Sigmoid colon (tissue), 4 donors: Measurements from ENCODE around the gene DUXA.

Source experiments
- POLR2A ChIP-seq, 2 donors: fragments of 450-650 bp; IDR thresholded peaks; one replicate each; pipeline ENCODE4 v1.6.1; 2016; ENCODE audit warnings: antibody characterized with exemption in 2 of 2, mild to moderate bottlenecking in 2 of 2, moderate library complexity in 2 of 2
- POLR2AphosphoS5 ChIP-seq, 4 donors: sonication (generic); formaldehyde crosslinking; IDR thresholded peaks; one replicate each; pipeline ENCODE4 v1.6.1; 2017; ENCODE audit warnings: antibody characterized with exemption in 4 of 4
- TF ChIP-seq, protein P1 (sequence below), 4 experiments: fragments of 450-650 bp in 3 of 4; fragments of 200-600 bp in 1 of 4; IDR thresholded peaks; one replicate each; pipeline ENCODE4 v1.5.1; 2016 to 2019; ENCODE audit warnings: antibody characterized with exemption in 4 of 4, mild to moderate bottlenecking in 3 of 4, moderate library complexity in 2 of 4

DNA sequence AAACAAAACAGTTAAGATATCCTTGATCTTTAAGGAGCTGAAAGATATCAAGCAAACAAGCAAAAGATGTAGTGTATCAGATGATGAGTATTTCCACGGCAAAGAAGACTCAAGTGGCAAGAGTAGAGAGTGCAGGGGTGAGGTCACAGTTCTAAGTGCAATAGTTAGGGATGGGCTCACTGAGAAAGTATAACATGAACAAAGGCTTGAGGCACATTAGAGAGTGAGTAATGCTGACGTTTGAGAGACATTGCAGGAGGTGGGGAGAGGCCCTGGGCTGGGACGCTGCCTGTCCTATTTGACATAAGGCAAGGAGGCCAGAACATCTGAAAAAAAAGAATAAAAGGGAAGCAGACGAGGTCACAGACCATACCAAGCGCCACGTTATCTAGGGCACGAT is 1.4 kb downstream of the DUXA start:
- TF ChIP-seq, protein P1, sequence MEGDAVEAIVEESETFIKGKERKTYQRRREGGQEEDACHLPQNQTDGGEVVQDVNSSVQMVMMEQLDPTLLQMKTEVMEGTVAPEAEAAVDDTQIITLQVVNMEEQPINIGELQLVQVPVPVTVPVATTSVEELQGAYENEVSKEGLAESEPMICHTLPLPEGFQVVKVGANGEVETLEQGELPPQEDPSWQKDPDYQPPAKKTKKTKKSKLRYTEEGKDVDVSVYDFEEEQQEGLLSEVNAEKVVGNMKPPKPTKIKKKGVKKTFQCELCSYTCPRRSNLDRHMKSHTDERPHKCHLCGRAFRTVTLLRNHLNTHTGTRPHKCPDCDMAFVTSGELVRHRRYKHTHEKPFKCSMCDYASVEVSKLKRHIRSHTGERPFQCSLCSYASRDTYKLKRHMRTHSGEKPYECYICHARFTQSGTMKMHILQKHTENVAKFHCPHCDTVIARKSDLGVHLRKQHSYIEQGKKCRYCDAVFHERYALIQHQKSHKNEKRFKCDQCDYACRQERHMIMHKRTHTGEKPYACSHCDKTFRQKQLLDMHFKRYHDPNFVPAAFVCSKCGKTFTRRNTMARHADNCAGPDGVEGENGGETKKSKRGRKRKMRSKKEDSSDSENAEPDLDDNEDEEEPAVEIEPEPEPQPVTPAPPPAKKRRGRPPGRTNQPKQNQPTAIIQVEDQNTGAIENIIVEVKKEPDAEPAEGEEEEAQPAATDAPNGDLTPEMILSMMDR (IDR thresholded peaks at IDR 0.05): no peak
- TF ChIP-seq POLR2AphosphoS5 (IDR thresholded peaks at IDR 0.05) (no peak), POLR2A (IDR thresholded peaks at IDR 0.05) (no peak)
